HCT116 (cell line): ENCODE results near the gene EI24. TPM values are rescaled to one million over a fixed set of nuclear protein-coding genes. Genes with fewer than 3 reads are reported as not detected.

ENCODE experiments used
- ATAC-seq: fragments of 200-7000 bp; cut with Tn5 transposase; 2 replicates; pipeline ENCODE4 v1.9.1; 2020; ENCODE audit warnings: mild to moderate bottlenecking, moderate library complexity
- Bru-seq: library from RNA; stranded (reverse); fragments of 400-500 nt; gene quantifications from one replicate; lab custom pipeline; 2021; lab: Mats Ljungman, UMichigan
- BruChase-seq, 2 experiments: library from RNA; stranded (reverse); fragments of 400-500 nt; gene quantifications; one replicate each; lab custom pipeline; 2021; lab: Mats Ljungman, UMichigan
- BruUV-seq: library from RNA; stranded (reverse); fragments of 400-500 nt; replicated peaks from 2 replicates; lab custom pipeline; 2021; lab: Mats Ljungman, UMichigan
- CTCF ChIA-PET: fragments of 300-600 bp; sonication (Branson Sonifier 250); formaldehyde crosslinking; loops from one replicate; lab custom pipeline; 2021; ENCODE audit warnings: antibody characterized with exemption; lab: Charles Lee
- POLR2A ChIA-PET: fragments of 300-600, 350-600 bp; sonication (Branson Sonifier 250); formaldehyde crosslinking; loops from one replicate; lab custom pipeline; 2021; ENCODE audit warnings: antibody characterized with exemption; lab: Charles Lee
- RAD21 ChIA-PET, 2 experiments: fragments of 300-600 bp; sonication (Branson Sonifier 250); formaldehyde crosslinking; loops; one replicate each; lab custom pipeline; 2023; ENCODE audit warnings: low total read pairs in 2 of 2; ENCODE audit not compliant: uncharacterized antibody in 2 of 2, unreplicated experiment in 2 of 2, low non-redundant PET in 1 of 2; lab: Charles Lee
- DNase-seq: peaks from one replicate; pipeline ENCODE4 v3.0.0-alpha.2; 2010; ENCODE audit warnings: low read depth, low spot score
- H2AFZ ChIP-seq: fragments of 200-600 bp; shearing (Covaris generic), sonication (generic); 2 replicates; pipeline ENCODE4 v1.6.1; 2017; ENCODE audit warnings: low read depth, mixed run types, mixed read lengths, antibody characterized with exemption, low read length; ENCODE audit not compliant: poor library complexity, severe bottlenecking
- H3K27ac ChIP-seq: 2 replicates; pipeline ENCODE4 v1.5.1; 2012; ENCODE audit warnings: low read depth, low read length
- H3K27me3 ChIP-seq: fragments of 200-600 bp; sonication (generic); 2 replicates; pipeline ENCODE4 v1.6.1; 2016; ENCODE audit warnings: mixed run types, low read length, mixed read lengths; ENCODE audit not compliant: insufficient read depth
- H3K36me3 ChIP-seq, 2 experiments: fragments of 200-500 bp in 1 of 2; fragments of 200-600 bp in 1 of 2; sonication (Bioruptor generic) in 1 of 2; sonication (generic) in 1 of 2; 2 replicates each; pipeline versions ENCODE4 v1.5.1 to v1.6.1; 2014 to 2016; ENCODE audit warnings: low read length in 2 of 2, inconsistent platforms in 1 of 2, mixed read lengths in 1 of 2, mixed run types in 1 of 2; ENCODE audit not compliant: insufficient read depth in 2 of 2, control insufficient read depth in 1 of 2
- H3K4me1 ChIP-seq, 2 experiments: fragments of 200-600 bp in 1 of 2; sonication (generic) in 1 of 2; 2 replicates each; pipeline versions ENCODE4 v1.5.1 to v1.6.1; 2012 to 2017; ENCODE audit warnings: low read length in 2 of 2, inconsistent platforms in 1 of 2, mild to moderate bottlenecking in 1 of 2, mixed read lengths in 1 of 2, mixed run types in 1 of 2, moderate library complexity in 1 of 2; ENCODE audit not compliant: insufficient read depth in 2 of 2, control insufficient read depth in 1 of 2
- H3K4me2 ChIP-seq: fragments of 200-600 bp; sonication (generic); 2 replicates; pipeline ENCODE4 v1.6.1; 2017; ENCODE audit warnings: mixed run types, low read length, mixed read lengths
- H3K4me3 ChIP-seq, 2 experiments: fragments of 200-600 bp in 1 of 2; sonication (generic) in 1 of 2; replicated peaks in 1 of 2; 2 replicates each; pipeline ENCODE4 v1.5.1; 2011 to 2016; ENCODE audit warnings: low read length in 2 of 2, control low read depth in 1 of 2, low read depth in 1 of 2, mild to moderate bottlenecking in 1 of 2, mixed read lengths in 1 of 2, mixed run types in 1 of 2
- H3K79me2 ChIP-seq: fragments of 200-600 bp; sonication (generic); 2 replicates; pipeline ENCODE4 v1.6.1; 2017; ENCODE audit warnings: mild to moderate bottlenecking, mixed run types, low read length, moderate library complexity, mixed read lengths; ENCODE audit not compliant: insufficient read depth
- H3K9ac ChIP-seq: fragments of 200-600 bp; sonication (generic); 2 replicates; pipeline ENCODE4 v1.6.1; 2016; ENCODE audit warnings: low read length, mixed read lengths
- H3K9me2 ChIP-seq: fragments of 200-600 bp; sonication (generic), shearing (Covaris generic); 2 replicates; pipeline ENCODE4 v1.6.1; 2017; ENCODE audit warnings: mixed run types, mild to moderate bottlenecking, moderate library complexity; ENCODE audit not compliant: insufficient read depth
- H3K9me3 ChIP-seq, 2 experiments: fragments of 200-500 bp in 1 of 2; fragments of 200-600 bp in 1 of 2; sonication (Bioruptor generic) in 1 of 2; sonication (generic) in 1 of 2; 2 replicates each; pipeline ENCODE4 v1.6.1; 2014 to 2017; ENCODE audit warnings: low read length in 2 of 2, mixed read lengths in 2 of 2, inconsistent platforms in 1 of 2, low read depth in 1 of 2, mild to moderate bottlenecking in 1 of 2, mixed run types in 1 of 2, moderate library complexity in 1 of 2; ENCODE audit not compliant: control insufficient read depth in 1 of 2, insufficient read depth in 1 of 2
- H4K20me1 ChIP-seq: fragments of 200-600 bp; sonication (generic), shearing (Covaris generic); 2 replicates; pipeline ENCODE4 v1.6.1; 2017; ENCODE audit warnings: mixed run types, mild to moderate bottlenecking, moderate library complexity; ENCODE audit not compliant: insufficient read depth
- CBX3 ChIP-seq: IDR thresholded peaks from 2 replicates; pipeline ENCODE4 v1.6.1; 2012; ENCODE audit warnings: low read depth
- CEBPB ChIP-seq: IDR thresholded peaks from 2 replicates; pipeline ENCODE4 v1.6.1; 2012; ENCODE audit warnings: low read depth
- CTCF ChIP-seq, 3 experiments: fragments of 200-600 bp in 1 of 3; sonication (generic) in 1 of 3; IDR thresholded peaks in 2 of 3; conservative IDR thresholded peaks in 1 of 3; 2 replicates each; pipeline ENCODE4 v1.5.1; 2012 to 2017; ENCODE audit warnings: low read depth in 2 of 3, low read length in 2 of 3, antibody characterized with exemption in 1 of 3, borderline replicate concordance in 1 of 3, control low read depth in 1 of 3, mild to moderate bottlenecking in 1 of 3, mixed read lengths in 1 of 3, mixed run types in 1 of 3, moderate library complexity in 1 of 3; ENCODE audit not compliant: insufficient read depth in 1 of 3
- EGR1 ChIP-seq: IDR thresholded peaks from 2 replicates; pipeline ENCODE4 v1.6.1; 2012; ENCODE audit warnings: low read depth
- ELF1 ChIP-seq: IDR thresholded peaks from 2 replicates; pipeline ENCODE4 v1.6.1; 2012; ENCODE audit warnings: low read depth, borderline replicate concordance
- EZH2 ChIP-seq: fragments of 200-600 bp; sonication (generic); IDR thresholded peaks from 2 replicates; pipeline ENCODE4 v1.6.1; 2017; ENCODE audit warnings: antibody characterized with exemption, mixed run types
- EZH2phosphoT487 ChIP-seq: fragments of 200-600 bp; IDR thresholded peaks from 2 replicates; pipeline ENCODE4 v1.6.1; 2018; ENCODE audit warnings: antibody characterized with exemption, borderline replicate concordance
- FOSL1 ChIP-seq: IDR thresholded peaks from 2 replicates; pipeline ENCODE4 v1.6.1; 2012; ENCODE audit warnings: low read depth
- JUND ChIP-seq: IDR thresholded peaks from 2 replicates; pipeline ENCODE4 v1.6.1; 2012
- MAX ChIP-seq: IDR thresholded peaks from 2 replicates; pipeline ENCODE4 v1.6.1; 2012
- POLR2A ChIP-seq: IDR thresholded peaks from 2 replicates; pipeline ENCODE4 v1.7.0; 2011; ENCODE audit warnings: borderline replicate concordance; ENCODE audit not compliant: insufficient read depth, insufficient read length; ENCODE audit errors: extremely low read depth
- POLR2AphosphoS5 ChIP-seq: IDR thresholded peaks from 2 replicates; pipeline ENCODE4 v1.6.1; 2011; ENCODE audit warnings: mild to moderate bottlenecking, low read depth, low read length, moderate library complexity
- RAD21 ChIP-seq: IDR thresholded peaks from 2 replicates; pipeline ENCODE4 v1.6.1; 2012; ENCODE audit warnings: low read depth, mild to moderate bottlenecking
- SIN3A ChIP-seq: IDR thresholded peaks from 2 replicates; pipeline ENCODE4 v1.6.1; 2012; ENCODE audit warnings: low read depth
- SP1 ChIP-seq: IDR thresholded peaks from 2 replicates; pipeline ENCODE4 v1.6.1; 2012; ENCODE audit warnings: low read depth
- SRF ChIP-seq: IDR thresholded peaks from 2 replicates; pipeline ENCODE4 v1.6.1; 2012; ENCODE audit warnings: low read depth
- YY1 ChIP-seq: IDR thresholded peaks from 2 replicates; pipeline ENCODE4 v1.6.1; 2011; ENCODE audit warnings: low read length, low read depth, moderate library complexity, mild to moderate bottlenecking; ENCODE audit not compliant: insufficient replicate concordance; ENCODE audit errors: extremely low read depth
- ZFX ChIP-seq: fragments of 450-650 bp; IDR thresholded peaks from 2 replicates; pipeline ENCODE4 v1.6.1; 2017
- ZNF274 ChIP-seq: fragments of 200-500 bp; sonication (Bioruptor generic); IDR thresholded peaks from 2 replicates; pipeline ENCODE4 v1.6.1; 2014; ENCODE audit warnings: mild to moderate bottlenecking, low read depth, low read length, inconsistent platforms
- intact Hi-C: fragments of 100-400 bp; cut with micrococcal nuclease; formaldehyde crosslinking; loops from 2 replicates; pipeline ENCODE4 v1.10.0; 2022
- long read RNA-seq: library from polyadenylated mRNA; unstranded; transcript quantifications from one replicate; pipeline ENCODE4 v2.0.0, GENCODE V29; 2021; ENCODE audit not compliant: unreplicated experiment
- polyA plus RNA-seq: library from polyadenylated mRNA; unstranded; fragments of >200 nt; gene quantifications from 2 replicates; pipeline ENCODE4 v1.2.1, GENCODE V29; 2012; ENCODE audit warnings: missing spikeins
- total RNA-seq: library from RNA; stranded (reverse); gene quantifications from one replicate; pipeline ENCODE4 v1.2.1, GENCODE V29; 2021; ENCODE audit not compliant: unreplicated experiment
- TF ChIP-seq, protein P1 (sequence below): IDR thresholded peaks from 2 replicates; pipeline ENCODE4 v1.6.1; 2011; ENCODE audit warnings: mild to moderate bottlenecking, low read length, moderate library complexity; ENCODE audit not compliant: insufficient replicate concordance; ENCODE audit errors: extremely low read depth
- TF ChIP-seq, protein P2 (sequence below): IDR thresholded peaks from 2 replicates; pipeline ENCODE4 v1.6.1; 2012

EI24 gene
- total RNA-seq (130 TPM), Bru-seq, nascent RNA (percentile 82 among the genes with signal in this experiment), BruChase-seq, experiment 1, labeled RNA remaining after a 6-hour chase (percentile 97 among the genes with signal in this experiment), BruChase-seq, experiment 2, labeled RNA remaining after a 2-hour chase (percentile 90 among the genes with signal in this experiment)
- polyA plus RNA-seq: 83.3 and 110 TPM in 2 replicates
- long read RNA-seq, transcript EI24-201 (11 exons, 2,455 nt): major isoform, 174 of 224 reads
- long read RNA-seq, partial matches to known transcripts: 14 of 224 reads
- long read RNA-seq, other reads (novel, unspliced or antisense): 32 of 224 reads

- Histone ChIP-seq H3K9me2 (no peaks in the 10 kb centered on the region), H3K36me3 (peaks cover 9 to 11% of the 10 kb centered on the region in 2 experiments; a peak in 2 of 4 replicates), H3K4me1 (peaks cover 8 to 11% of the 10 kb centered on the region in 2 experiments), H3K79me2 (peaks cover 40% of the 10 kb centered on the region), H3K27ac (peak within 1 kb of the TSS; percentile 90), H3K4me2 (peak within 1 kb of the TSS; percentile 96), H3K9me3 (no peaks in the 10 kb centered on the region), H3K27me3 (no peaks in the 10 kb centered on the region), H3K4me3 (peak within 1 kb of the TSS; percentile 61 to 99), H3K9ac (peak within 1 kb of the TSS; percentile 99), H4K20me1 (no peaks in the 10 kb centered on the region), H2AFZ (peak within 1 kb of the TSS; percentile 78)
- no TSS peak for BruUV-seq
- ChIA-PET CTCF (interaction anchor here (0.7 to 1.0 kb wide), 2 partner anchors 12 to 15 kb away, joined by 4 to 5 read pairs; no protein-coding TSS in a partner anchor), POLR2A (interaction anchor here (1.1 to 1.4 kb wide), 2 partner anchors 13 to 18 kb away, joined by 3 to 4 read pairs; no protein-coding TSS in a partner anchor), RAD21 (no interaction called here)
- ATAC-seq: peak; percentile 96
- DNase-seq: peak; percentile 84
- intact Hi-C loops: loop anchor here (2.0 kb wide), 1 partner anchor 24 kb away; the partner anchor contains the start of gene STT3A
- TF ChIP-seq, protein P1, sequence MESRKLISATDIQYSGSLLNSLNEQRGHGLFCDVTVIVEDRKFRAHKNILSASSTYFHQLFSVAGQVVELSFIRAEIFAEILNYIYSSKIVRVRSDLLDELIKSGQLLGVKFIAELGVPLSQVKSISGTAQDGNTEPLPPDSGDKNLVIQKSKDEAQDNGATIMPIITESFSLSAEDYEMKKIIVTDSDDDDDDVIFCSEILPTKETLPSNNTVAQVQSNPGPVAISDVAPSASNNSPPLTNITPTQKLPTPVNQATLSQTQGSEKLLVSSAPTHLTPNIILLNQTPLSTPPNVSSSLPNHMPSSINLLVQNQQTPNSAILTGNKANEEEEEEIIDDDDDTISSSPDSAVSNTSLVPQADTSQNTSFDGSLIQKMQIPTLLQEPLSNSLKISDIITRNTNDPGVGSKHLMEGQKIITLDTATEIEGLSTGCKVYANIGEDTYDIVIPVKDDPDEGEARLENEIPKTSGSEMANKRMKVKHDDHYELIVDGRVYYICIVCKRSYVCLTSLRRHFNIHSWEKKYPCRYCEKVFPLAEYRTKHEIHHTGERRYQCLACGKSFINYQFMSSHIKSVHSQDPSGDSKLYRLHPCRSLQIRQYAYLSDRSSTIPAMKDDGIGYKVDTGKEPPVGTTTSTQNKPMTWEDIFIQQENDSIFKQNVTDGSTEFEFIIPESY: no peak
- TF ChIP-seq POLR2AphosphoS5 (peak; percentile 96), FOSL1 (no peak), EZH2 (no peak), MAX (peak; percentile 83; the same call in 1 of the 2 replicates), JUND (no peak), SRF (no peak; the same call in 1 of the 2 replicates), POLR2A (no peak), CBX3 (peak; percentile 90), ZFX (peak; percentile 98), CEBPB (no peak), EZH2phosphoT487 (no peak), CTCF (IDR thresholded peaks at IDR 0.05 in 2 of 3, conservative IDR thresholded peaks at IDR 0.05 in 1 of 3; ENCODE audit: borderline replicate concordance in 1 of 3, insufficient read depth in 1 of 3, low read depth in 2 of 3, low read length in 2 of 3) (peak; percentile 23 to 70 (median 42); a peak in 4 of 6 replicates), SIN3A (peak; percentile 63; the same call in 1 of the 2 replicates), RAD21 (peak; percentile 43), ELF1 (no peak), SP1 (peak; percentile 53), YY1 (peak; percentile 64), ZNF274 (no peak), EGR1 (no peak)
- TF ChIP-seq, protein P2, sequence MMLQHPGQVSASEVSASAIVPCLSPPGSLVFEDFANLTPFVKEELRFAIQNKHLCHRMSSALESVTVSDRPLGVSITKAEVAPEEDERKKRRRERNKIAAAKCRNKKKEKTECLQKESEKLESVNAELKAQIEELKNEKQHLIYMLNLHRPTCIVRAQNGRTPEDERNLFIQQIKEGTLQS: no peak
Measured at GRCh38 chr11:125568970-125569914, at the start of gene EI24. EI24 (plus strand) TSS chr11:125569477; CDS start chr11:125572528, 3,051 bp downstream.
